GM12873 (cell line): ENCODE results near the gene OPTN.
A peak's percentile ranks its signal among the peaks of the same experiment; 100 is the strongest.

Experiments
- TF ChIP-seq, protein P1 (sequence below): IDR thresholded peaks from 2 replicates; pipeline ENCODE4 v1.5.1; 2012; ENCODE audit warnings: low read depth, mild to moderate bottlenecking, moderate library complexity, low read length, control low read depth; ENCODE audit not compliant: insufficient read depth; ENCODE audit errors: missing control alignments

Gene OPTN

DNA sequence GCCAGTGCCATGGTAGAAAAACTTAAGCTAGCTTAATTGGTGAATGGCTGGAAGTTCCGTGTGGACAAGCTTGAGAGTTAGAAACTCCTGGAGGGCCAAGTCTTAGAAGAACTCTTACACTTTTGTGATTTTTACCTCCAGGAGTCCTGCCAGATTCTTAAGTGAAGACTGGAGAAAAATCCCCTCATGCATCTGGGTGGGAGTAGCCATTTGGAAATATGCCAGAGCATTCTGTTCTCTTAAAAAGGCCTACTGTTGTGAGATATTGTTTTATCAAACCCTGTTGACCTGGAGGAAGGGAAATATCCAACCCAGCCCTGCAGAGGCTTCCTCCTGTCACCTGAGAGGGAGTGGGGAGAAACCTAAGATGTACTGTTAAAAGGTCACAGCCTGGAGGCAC lies 43.8 kb downstream of the OPTN start:
- TF ChIP-seq, protein P1, sequence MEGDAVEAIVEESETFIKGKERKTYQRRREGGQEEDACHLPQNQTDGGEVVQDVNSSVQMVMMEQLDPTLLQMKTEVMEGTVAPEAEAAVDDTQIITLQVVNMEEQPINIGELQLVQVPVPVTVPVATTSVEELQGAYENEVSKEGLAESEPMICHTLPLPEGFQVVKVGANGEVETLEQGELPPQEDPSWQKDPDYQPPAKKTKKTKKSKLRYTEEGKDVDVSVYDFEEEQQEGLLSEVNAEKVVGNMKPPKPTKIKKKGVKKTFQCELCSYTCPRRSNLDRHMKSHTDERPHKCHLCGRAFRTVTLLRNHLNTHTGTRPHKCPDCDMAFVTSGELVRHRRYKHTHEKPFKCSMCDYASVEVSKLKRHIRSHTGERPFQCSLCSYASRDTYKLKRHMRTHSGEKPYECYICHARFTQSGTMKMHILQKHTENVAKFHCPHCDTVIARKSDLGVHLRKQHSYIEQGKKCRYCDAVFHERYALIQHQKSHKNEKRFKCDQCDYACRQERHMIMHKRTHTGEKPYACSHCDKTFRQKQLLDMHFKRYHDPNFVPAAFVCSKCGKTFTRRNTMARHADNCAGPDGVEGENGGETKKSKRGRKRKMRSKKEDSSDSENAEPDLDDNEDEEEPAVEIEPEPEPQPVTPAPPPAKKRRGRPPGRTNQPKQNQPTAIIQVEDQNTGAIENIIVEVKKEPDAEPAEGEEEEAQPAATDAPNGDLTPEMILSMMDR, result no peak

DNA sequence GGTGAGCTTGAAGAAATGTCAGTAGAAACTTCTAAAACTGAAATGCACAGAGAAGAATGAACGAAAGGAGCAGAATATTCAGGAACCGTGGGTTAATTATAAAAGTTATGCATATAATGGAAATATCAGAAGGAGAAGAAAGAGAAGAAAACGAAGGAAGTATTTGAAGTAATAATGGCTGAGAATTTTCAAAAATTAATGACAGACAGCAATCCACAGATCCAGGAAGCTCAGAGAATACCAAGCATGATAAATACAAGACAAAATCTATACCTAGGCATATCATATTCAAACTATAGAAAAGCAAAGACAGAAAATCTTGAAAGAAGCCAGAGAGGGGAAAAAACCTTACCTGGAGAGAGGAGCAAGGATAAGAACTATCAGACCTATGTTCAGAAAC lies 44.9 kb downstream of the OPTN start:
- TF ChIP-seq, protein P1, result no peak

DNA sequence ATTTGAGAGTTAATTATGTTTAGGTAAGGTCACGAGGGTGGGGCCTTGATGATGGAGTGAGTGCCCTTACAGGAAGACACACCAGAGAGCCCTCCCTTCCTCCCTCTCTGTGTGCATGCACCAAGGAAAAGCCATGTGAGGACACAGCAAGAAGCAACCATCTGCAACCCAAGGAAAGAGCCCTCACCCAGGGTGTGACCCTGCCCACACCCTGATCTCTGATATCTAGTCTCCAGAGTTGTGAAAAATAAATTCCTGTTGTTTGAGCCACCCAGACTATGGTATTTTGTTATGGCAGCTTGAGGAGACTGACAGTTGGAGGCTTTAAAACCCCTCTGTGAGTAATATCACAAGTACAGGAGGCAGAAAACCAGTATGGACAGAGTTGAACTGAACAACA lies 46.4 kb downstream of the OPTN start:
- TF ChIP-seq, protein P1, result no peak

DNA sequence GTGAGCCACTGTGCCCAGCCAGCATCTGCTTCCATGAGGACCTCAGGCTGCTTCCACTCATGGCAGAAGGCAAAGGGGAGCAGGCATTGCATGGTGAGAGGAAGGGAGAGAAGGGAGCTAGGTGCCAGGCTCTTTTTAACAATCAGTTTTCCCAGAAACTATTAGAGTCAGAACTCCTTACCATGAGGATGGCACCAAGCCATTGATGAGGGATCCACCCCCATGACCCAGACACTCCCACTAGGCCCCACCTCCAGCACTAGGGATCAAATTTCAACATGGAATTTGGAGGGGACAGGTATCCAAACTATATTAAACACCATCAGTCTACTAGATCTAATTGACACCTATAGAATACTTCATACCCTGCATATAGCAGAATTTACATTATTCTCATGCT lies 47.2 kb downstream of the OPTN start:
- TF ChIP-seq, protein P1, result no peak

DNA sequence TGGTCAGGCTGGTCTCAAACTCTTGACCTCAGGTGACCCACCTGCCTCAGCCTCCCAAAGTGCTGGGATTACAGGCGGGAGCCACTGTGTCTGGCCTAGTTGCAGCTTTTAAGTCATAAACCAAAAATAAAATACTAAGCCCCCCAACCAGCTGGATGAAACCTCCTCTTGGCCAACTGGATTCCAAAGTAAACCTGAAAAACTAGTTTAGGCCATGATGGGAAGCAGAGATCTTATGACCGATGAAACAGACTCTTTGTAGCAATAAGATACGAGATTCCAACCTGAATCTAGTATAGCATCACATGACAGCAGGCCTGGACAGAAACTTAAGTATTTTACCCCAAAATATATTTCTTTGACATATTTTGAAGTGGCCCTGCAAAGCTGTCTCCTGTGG lies 52.3 kb downstream of the OPTN start:
- TF ChIP-seq, protein P1, result no peak

DNA sequence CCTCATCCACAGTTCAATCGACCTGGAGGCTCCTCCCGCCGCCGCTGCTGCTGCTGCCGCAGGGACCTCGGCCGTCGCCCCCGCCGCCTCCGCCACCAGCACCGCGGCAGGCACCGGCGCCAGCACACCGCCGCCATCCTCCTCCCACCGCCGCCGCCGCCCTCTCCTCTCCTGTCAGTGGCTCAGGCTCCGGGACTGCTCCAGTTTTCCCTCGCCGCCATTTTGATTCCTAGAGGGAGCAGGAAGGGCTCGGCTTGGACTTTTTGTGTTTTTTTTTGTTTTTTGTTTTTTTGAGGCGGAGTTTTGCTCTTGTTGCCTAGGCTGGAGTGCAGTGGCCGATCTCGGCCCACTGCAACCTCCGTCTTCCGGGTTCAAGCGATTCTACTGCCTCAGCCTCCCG lies 58.4 kb downstream of the OPTN start:
- TF ChIP-seq, protein P1, result no peak

DNA sequence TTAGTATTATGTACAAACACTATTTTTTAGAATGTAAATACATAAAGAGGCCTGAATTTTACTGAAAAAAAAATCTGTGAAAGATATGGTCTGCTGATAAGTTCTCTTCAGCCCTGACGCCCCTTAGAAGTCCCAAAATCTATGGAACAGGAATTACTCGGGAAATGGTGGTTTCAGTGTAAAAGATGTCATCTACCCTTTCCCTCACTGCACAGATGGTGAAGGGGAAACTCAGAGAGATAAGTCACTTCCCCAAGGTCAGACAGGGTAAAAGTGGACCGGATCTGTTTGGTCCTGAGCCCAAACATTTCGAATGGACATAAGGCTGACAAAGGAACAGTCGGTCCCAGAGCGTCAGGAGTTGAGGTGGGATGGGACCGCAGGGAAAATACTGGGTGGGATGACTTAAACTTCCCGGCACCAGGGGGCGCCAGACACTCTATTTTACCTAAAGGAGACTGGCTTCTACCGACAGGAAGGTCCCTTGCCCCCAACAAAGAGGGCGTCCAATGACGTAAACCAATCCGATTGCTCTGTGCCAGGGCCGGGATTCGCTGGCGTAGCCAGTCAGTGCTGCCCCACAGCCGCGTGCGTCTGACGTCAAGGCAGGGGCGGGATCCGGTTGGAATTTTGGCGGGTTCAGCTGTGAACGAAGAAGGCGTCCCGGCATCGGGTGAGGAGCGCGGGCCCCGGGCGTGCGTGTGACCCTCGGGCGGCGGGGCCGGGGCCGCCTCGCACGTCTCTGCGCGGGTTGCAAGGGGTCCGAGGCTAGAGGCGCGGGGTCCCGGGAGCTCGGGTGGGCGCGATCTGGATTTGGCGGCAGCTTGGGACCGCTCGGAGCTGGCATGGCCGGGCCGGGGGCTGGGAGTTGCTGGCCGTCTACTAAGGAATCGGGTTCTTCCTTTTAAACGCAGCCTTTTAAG lies 61.2 kb downstream of the OPTN start, which contains the start of gene MCM10:
MCM10 (plus strand) TSS at position 625 of the 923 bp plus-strand sequence. CDS start 2,645 bp downstream, outside the sequence.
- TF ChIP-seq, protein P1, result peak; percentile 86
